BE2C (cell line): ENCODE measurements around the gene FBXL7.

Experiments
- DNase-seq: peaks from one replicate; pipeline ENCODE4 v3.0.0-alpha.2; 2020
- H3K27me3 ChIP-seq: fragments of 250-450 bp; sonication (Bioruptor Pico); 2 replicates; pipeline ENCODE4 v1.5.1; 2020; ENCODE audit warnings: mild to moderate bottlenecking
- H3K36me3 ChIP-seq: fragments of 250-450 bp; sonication (Bioruptor Pico); 2 replicates; pipeline ENCODE4 v1.5.1; 2020; ENCODE audit warnings: mild to moderate bottlenecking
- H3K4me1 ChIP-seq: fragments of 250-450 bp; sonication (Bioruptor Pico); 2 replicates; pipeline ENCODE4 v1.5.1; 2020
- H3K4me3 ChIP-seq: 2 replicates; pipeline ENCODE4 v1.5.1; 2011; ENCODE audit warnings: low read depth, low read length
- H3K9me3 ChIP-seq: fragments of 250-450 bp; sonication (Bioruptor Pico); 2 replicates; pipeline ENCODE4 v1.5.1; 2020
- TF ChIP-seq, protein P1 (sequence below): IDR thresholded peaks from 2 replicates; pipeline ENCODE4 v1.5.1; 2012; ENCODE audit warnings: mild to moderate bottlenecking, low read depth, low read length

The FBXL7 gene

DNA sequence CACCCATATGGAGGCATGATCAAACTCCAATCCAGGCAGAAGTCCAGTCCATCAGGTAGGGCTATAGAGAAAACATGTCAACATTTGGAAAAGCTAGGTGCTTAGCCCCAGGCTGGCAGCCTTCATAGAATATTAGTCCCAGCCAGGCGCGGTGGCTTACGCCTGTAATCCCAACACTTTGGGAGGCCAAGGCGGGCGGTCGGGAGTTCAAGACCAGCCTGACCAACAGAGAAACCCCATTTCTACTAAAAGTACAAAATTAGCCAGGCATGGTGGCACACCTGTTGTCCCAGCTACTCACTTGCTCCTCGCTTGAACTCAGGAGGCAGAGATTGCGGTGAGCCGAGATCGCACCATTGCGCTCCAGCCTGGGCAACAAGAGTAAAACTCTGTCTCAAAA is 393.9 kb downstream of the FBXL7 start:
- H3K36me3 ChIP-seq = no peaks in the 10 kb centered on the region
- H3K4me1 ChIP-seq = no peaks in the 10 kb centered on the region
- no peak overlapping the region for H3K4me3 ChIP-seq
- no peak for DNase-seq
- H3K9me3 ChIP-seq = no peaks in the 10 kb centered on the region
- H3K27me3 ChIP-seq = no peaks in the 10 kb centered on the region
- TF ChIP-seq, protein P1, sequence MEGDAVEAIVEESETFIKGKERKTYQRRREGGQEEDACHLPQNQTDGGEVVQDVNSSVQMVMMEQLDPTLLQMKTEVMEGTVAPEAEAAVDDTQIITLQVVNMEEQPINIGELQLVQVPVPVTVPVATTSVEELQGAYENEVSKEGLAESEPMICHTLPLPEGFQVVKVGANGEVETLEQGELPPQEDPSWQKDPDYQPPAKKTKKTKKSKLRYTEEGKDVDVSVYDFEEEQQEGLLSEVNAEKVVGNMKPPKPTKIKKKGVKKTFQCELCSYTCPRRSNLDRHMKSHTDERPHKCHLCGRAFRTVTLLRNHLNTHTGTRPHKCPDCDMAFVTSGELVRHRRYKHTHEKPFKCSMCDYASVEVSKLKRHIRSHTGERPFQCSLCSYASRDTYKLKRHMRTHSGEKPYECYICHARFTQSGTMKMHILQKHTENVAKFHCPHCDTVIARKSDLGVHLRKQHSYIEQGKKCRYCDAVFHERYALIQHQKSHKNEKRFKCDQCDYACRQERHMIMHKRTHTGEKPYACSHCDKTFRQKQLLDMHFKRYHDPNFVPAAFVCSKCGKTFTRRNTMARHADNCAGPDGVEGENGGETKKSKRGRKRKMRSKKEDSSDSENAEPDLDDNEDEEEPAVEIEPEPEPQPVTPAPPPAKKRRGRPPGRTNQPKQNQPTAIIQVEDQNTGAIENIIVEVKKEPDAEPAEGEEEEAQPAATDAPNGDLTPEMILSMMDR = no peak

DNA sequence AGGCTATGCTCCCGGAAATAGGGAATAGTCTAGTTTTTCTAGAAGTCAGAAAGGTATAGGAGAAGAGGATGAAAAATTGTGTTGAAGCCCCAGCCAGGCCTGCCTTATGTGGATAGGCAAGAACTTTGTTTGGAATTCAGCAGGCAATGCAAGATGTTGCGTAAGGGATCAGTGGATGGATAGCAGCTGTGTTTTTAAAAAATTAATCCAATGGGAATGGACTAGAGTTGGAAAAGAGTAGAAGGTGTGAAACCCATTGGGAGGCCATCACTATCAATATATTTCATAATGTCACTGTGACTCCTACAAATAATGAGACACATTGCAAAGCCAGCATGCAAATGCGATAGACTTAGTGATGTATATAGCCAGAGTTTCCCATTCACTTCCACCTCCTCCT is 397.7 kb downstream of the FBXL7 start:
- Histone ChIP-seq H3K4me1 (no peaks in the 10 kb centered on the region), H3K36me3 (no peaks in the 10 kb centered on the region), H3K27me3 (no peaks in the 10 kb centered on the region), H3K9me3 (no peaks in the 10 kb centered on the region), H3K4me3 (no peak overlapping the region)
- TF ChIP-seq, protein P1 = no peak
- no peak for DNase-seq

DNA sequence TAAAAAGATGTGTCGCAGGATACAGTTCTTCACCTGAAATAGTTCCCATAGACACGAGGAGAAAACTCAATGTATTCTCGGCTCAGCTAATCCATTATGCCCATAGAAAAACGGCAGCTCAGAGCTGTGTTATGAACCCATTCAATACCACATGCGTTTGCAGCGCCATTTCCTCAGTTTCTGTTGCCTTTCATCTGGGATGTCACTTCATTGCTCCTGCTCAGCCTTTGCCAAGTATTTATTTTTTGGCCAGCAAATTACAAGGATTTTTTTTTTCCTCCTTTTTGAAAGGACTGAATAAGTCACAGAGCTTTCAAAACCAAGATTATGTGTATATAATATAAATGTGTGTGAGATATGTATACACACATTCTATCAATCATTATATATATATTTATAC is 398.7 kb downstream of the FBXL7 start:
- H3K4me1 ChIP-seq = no peaks in the 10 kb centered on the region
- no peaks in the 10 kb centered on the region for H3K9me3 ChIP-seq
- H3K4me3 ChIP-seq = no peak overlapping the region
- H3K27me3 ChIP-seq = no peaks in the 10 kb centered on the region
- TF ChIP-seq, protein P1 = no peak
- H3K36me3 ChIP-seq = no peaks in the 10 kb centered on the region
- DNase-seq = no peak

DNA sequence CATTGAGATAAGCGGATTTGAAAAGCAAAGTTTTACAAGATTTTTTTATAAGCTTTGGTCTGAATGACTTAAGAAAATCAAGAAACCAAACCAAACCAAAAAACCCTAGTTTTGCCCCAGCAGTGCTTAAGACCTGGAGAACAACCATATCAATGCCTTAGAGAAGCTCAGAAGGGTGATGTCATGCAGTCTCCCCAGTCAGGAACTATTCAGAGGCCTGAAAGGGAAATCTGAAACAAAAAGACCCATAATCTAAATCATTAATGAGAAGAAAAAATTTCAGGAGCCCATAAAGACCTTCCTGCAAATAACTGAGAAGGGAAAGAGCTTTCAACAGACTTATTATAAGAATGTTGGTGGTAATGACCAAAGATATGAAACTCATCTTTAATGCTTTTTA is 399.5 kb downstream of the FBXL7 start:
- DNase-seq = no peak
- Histone ChIP-seq H3K27me3 (no peaks in the 10 kb centered on the region), H3K36me3 (no peaks in the 10 kb centered on the region), H3K4me3 (no peak overlapping the region), H3K9me3 (no peaks in the 10 kb centered on the region), H3K4me1 (no peaks in the 10 kb centered on the region)
- TF ChIP-seq, protein P1 = no peak

DNA sequence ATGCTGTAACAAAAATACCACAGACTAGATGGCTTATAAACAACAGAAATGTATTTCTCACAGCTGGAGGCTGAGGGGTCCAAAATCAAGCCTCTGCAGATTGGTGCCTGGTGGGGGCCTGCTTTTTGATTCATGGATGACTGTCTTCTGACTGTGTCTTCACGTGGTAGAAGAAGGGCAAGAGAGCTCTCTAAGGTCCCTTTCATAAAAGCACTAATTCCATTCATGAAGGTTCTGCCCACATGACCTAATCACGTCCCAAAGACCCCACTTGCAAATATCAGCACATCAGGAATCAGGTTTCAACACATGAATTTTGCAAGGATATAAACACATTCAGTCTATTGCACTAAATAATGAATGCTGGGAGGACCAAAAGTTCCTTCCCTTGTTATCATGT is 401.2 kb downstream of the FBXL7 start:
- Histone ChIP-seq H3K9me3 (no peaks in the 10 kb centered on the region), H3K27me3 (no peaks in the 10 kb centered on the region), H3K4me3 (no peak overlapping the region), H3K4me1 (no peaks in the 10 kb centered on the region), H3K36me3 (no peaks in the 10 kb centered on the region)
- TF ChIP-seq, protein P1 = no peak
- no peak for DNase-seq

DNA sequence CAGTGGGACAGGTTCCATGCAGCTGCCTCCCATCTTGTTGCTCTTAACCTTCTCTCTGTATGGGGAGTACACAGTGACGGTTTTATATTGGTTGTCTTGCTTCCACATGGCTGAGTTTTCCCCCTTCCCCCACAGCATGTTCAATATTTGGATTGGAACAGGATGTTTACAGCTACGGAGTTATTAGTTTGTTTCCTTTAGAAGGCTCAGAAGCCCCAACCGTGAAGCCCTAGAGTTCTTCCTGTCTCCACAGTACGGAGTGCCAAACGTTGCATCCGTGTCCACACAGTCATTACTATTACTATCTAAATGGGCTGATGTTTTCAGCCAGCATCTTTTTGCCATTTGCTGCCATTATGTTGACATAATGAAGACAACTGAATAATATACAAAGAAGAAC is 402.1 kb downstream of the FBXL7 start:
- Histone ChIP-seq H3K27me3 (no peaks in the 10 kb centered on the region), H3K36me3 (no peaks in the 10 kb centered on the region), H3K4me1 (no peaks in the 10 kb centered on the region), H3K9me3 (no peaks in the 10 kb centered on the region), H3K4me3 (no peak overlapping the region)
- no peak for DNase-seq
- TF ChIP-seq, protein P1 = no peak
